Endothelial cell of umbilical vein (primary cell): ENCODE measurements around the gene HMG20A. TPM values are rescaled to one million over a fixed set of nuclear protein-coding genes. Genes with fewer than 3 reads are reported as not detected.
A peak's percentile ranks its signal among the peaks of the same experiment; 100 is the strongest.

Experiments
- BruUV-seq: library from RNA; stranded (reverse); fragments of 400-500 nt; replicated peaks from 2 replicates; lab custom pipeline; 2021; lab: Mats Ljungman, UMichigan
- CTCF ChIA-PET: fragments of 300-600, 350-600 bp; sonication (Branson Sonifier 250); formaldehyde crosslinking; loops from one replicate; lab custom pipeline; 2021; ENCODE audit warnings: antibody characterized with exemption, inconsistent platforms; lab: Charles Lee
- POLR2A ChIA-PET: fragments of 300-600, 350-600 bp; sonication (Branson Sonifier 250); formaldehyde crosslinking; loops from one replicate; lab custom pipeline; 2021; ENCODE audit warnings: antibody characterized with exemption, inconsistent platforms; lab: Charles Lee
- DNase-seq: peaks from one replicate; pipeline ENCODE4 v3.0.0-alpha.2; 2011; ENCODE audit warnings: low read depth, low spot score
- FAIRE-seq: peaks from 2 replicates; lab custom pipeline; 2011; peaks lifted over from hg19 to GRCh38; lab: Jason Lieb, UNC
- H2AFZ ChIP-seq: 2 replicates; pipeline ENCODE4 v1.6.0; 2012; ENCODE audit warnings: low read depth, low read length, control low read depth, inconsistent platforms
- H3K27ac ChIP-seq: 2 replicates; pipeline ENCODE4 v1.5.1; 2011; ENCODE audit warnings: low read depth, mild to moderate bottlenecking, control low read depth, low read length, moderate library complexity; ENCODE audit not compliant: insufficient read depth
- H3K27me3 ChIP-seq, 2 experiments: 2 replicates each; pipeline versions ENCODE4 v1.6.0 to v1.6.1; 2011; ENCODE audit warnings: low read length in 2 of 2, mixed read lengths in 1 of 2; ENCODE audit not compliant: control insufficient read depth in 2 of 2, insufficient read depth in 2 of 2
- H3K36me3 ChIP-seq, 2 experiments: 2 replicates in 1 of 2; 3 replicates in 1 of 2; pipeline ENCODE4 v1.5.1; 2011; ENCODE audit warnings: low read length in 2 of 2, mild to moderate bottlenecking in 1 of 2, moderate library complexity in 1 of 2; ENCODE audit not compliant: control insufficient read depth in 2 of 2, insufficient read depth in 2 of 2; ENCODE audit errors: extremely low read depth in 1 of 2
- H3K4me1 ChIP-seq: 3 replicates; pipeline ENCODE4 v1.5.1; 2011; ENCODE audit warnings: mild to moderate bottlenecking, low read length; ENCODE audit not compliant: control insufficient read depth, insufficient read depth; ENCODE audit errors: extremely low read depth
- H3K4me2 ChIP-seq: 2 replicates; pipeline ENCODE4 v1.6.1; 2011; ENCODE audit warnings: low read length, control low read depth, mixed read lengths; ENCODE audit not compliant: insufficient read depth
- H3K4me3 ChIP-seq, 3 experiments: fragments of 200-600 bp in 1 of 3; sonication (generic), shearing (Covaris generic) in 1 of 3; replicated peaks in 1 of 3; 2 replicates each; pipeline ENCODE4 v1.5.1; 2011 to 2016; ENCODE audit warnings: control low read depth in 3 of 3, low read length in 3 of 3, mild to moderate bottlenecking in 2 of 3, inconsistent platforms in 1 of 3, low read depth in 1 of 3, moderate library complexity in 1 of 3; ENCODE audit not compliant: insufficient read depth in 1 of 3
- H3K79me2 ChIP-seq: 2 replicates; pipeline ENCODE4 v1.6.0; 2012; ENCODE audit warnings: low read length, inconsistent platforms; ENCODE audit not compliant: control insufficient read depth, insufficient read depth
- H3K9ac ChIP-seq: replicated peaks from 2 replicates; pipeline ENCODE3; 2011; ENCODE audit warnings: low read length, control low read depth; ENCODE audit not compliant: insufficient read depth; ENCODE audit errors: extremely low read depth
- H3K9me1 ChIP-seq: replicated peaks from 3 replicates; pipeline ENCODE4 v1.6.0; 2011; ENCODE audit warnings: mild to moderate bottlenecking, low read length; ENCODE audit not compliant: control insufficient read depth, insufficient read depth; ENCODE audit errors: extremely low read depth
- H3K9me3 ChIP-seq: replicated peaks from 2 replicates; pipeline ENCODE4 v1.5.1; 2012; ENCODE audit warnings: low read length, inconsistent platforms; ENCODE audit not compliant: control insufficient read depth, insufficient read depth
- H4K20me1 ChIP-seq: replicated peaks from 2 replicates; pipeline ENCODE3; 2011; ENCODE audit warnings: mild to moderate bottlenecking, low read length; ENCODE audit not compliant: control insufficient read depth, insufficient read depth; ENCODE audit errors: extremely low read depth
- EZH2 ChIP-seq: IDR thresholded peaks from 2 replicates; pipeline ENCODE4 v1.6.1; 2012; ENCODE audit warnings: borderline replicate concordance, low read depth, mild to moderate bottlenecking, moderate library complexity, low read length, inconsistent platforms; ENCODE audit not compliant: severe bottlenecking
- FOS ChIP-seq: IDR thresholded peaks from 2 replicates; pipeline ENCODE4 v1.6.1; 2011; ENCODE audit warnings: mild to moderate bottlenecking, low read length, moderate library complexity, borderline replicate concordance; ENCODE audit not compliant: insufficient read depth
- GATA2 ChIP-seq: IDR thresholded peaks from 2 replicates; pipeline ENCODE4 v1.7.0; 2011; ENCODE audit warnings: low read depth, mild to moderate bottlenecking, moderate library complexity, mixed read lengths, low read length; ENCODE audit not compliant: insufficient read length, insufficient read depth
- JUN ChIP-seq: IDR thresholded peaks from 2 replicates; pipeline ENCODE4 v1.6.1; 2011; ENCODE audit warnings: borderline replicate concordance, low read depth; ENCODE audit not compliant: insufficient read length, insufficient read depth
- MYC ChIP-seq: IDR thresholded peaks from one replicate; pipeline ENCODE4 v1.6.1; 2011; ENCODE audit warnings: mild to moderate bottlenecking, low read depth, low read length
- POLR2A ChIP-seq: IDR thresholded peaks from 2 replicates; pipeline ENCODE4 v1.6.1; 2012; ENCODE audit warnings: low read depth, mild to moderate bottlenecking, control low read depth, low read length
- POLR2AphosphoS5 ChIP-seq: IDR thresholded peaks from 2 replicates; pipeline ENCODE4 v1.6.1; 2012; ENCODE audit warnings: low read depth, mild to moderate bottlenecking, control low read depth, low read length, moderate library complexity; ENCODE audit not compliant: insufficient read depth
- dilution Hi-C: fragments of 300-500 bp; cut with MboI; formaldehyde crosslinking; loops from one replicate; pipeline ENCODE4 v1.15.0; 2019; ENCODE audit warnings: low sequenced_read_pairs; ENCODE audit not compliant: extremely low pct_ligation_motif_present
- intact Hi-C: fragments of 100-400 bp; cut with micrococcal nuclease; formaldehyde crosslinking; loops from one replicate; pipeline ENCODE4 v1.10.0; 2022
- polyA plus RNA-seq, 4 experiments: library from polyadenylated mRNA; depleted of rRNA in 3 of 4; stranded (reverse) in 3 of 4; unstranded in 1 of 4; fragments of >200 nt; gene quantifications; 2 replicates each; pipeline versions ENCODE4 v1.2.1 to v1.2.3, GENCODE V29; 2011 to 2012; ENCODE audit warnings: missing spikeins in 1 of 4
- total RNA-seq: library from RNA; stranded (reverse); gene quantifications from 2 replicates; pipeline ENCODE4 v1.2.3, GENCODE V29; 2021
- TF ChIP-seq, protein P1 (sequence below): IDR thresholded peaks from 2 replicates; pipeline ENCODE4 v1.6.1; 2011; ENCODE audit not compliant: insufficient read depth, insufficient read length
- TF ChIP-seq, protein P2 (sequence below), 2 donors: IDR thresholded peaks; 1 replicate in 1 of 2; 2 replicates in 1 of 2; pipeline ENCODE4 v1.5.1; 2011; ENCODE audit warnings: low read length in 2 of 2, mild to moderate bottlenecking in 2 of 2, moderate library complexity in 2 of 2, control low read depth in 1 of 2, inconsistent platforms in 1 of 2, low read depth in 1 of 2; ENCODE audit not compliant: insufficient read depth in 1 of 2; ENCODE audit errors: extremely low read depth in 1 of 2

HMG20A gene
- total and polyA plus RNA-seq, 2 donors (not counting 3 experiments of a cell fraction or from before 2014, with no cell fraction given): 35.8 to 44.0 TPM

- Histone ChIP-seq H3K36me3 (peaks cover 6 to 8% of the 10 kb centered on the region in 2 experiments), H3K4me2 (no peak overlapping the region), H3K4me3 (no peak overlapping the region), H3K79me2 (no peaks in the 10 kb centered on the region), H3K27ac (peak overlapping the region; percentile 66), H3K9me3 (no peaks in the 10 kb centered on the region), H3K27me3 (no peaks in the 10 kb centered on the region), H3K9ac (no peak overlapping the region), H4K20me1 (no peaks in the 10 kb centered on the region), H3K4me1 (peaks cover 55% of the 10 kb centered on the region), H3K9me1 (no peaks in the 10 kb centered on the region), H2AFZ (no peak overlapping the region)
- dilution Hi-C loops: no loop called here
- TF ChIP-seq POLR2A (no peak), EZH2 (no peak), MYC (no peak), POLR2AphosphoS5 (no peak), GATA2 (no peak), FOS (no peak), JUN (no peak)
- TF ChIP-seq, protein P1, sequence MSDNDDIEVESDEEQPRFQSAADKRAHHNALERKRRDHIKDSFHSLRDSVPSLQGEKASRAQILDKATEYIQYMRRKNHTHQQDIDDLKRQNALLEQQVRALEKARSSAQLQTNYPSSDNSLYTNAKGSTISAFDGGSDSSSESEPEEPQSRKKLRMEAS: no peak
- TF ChIP-seq, protein P2, sequence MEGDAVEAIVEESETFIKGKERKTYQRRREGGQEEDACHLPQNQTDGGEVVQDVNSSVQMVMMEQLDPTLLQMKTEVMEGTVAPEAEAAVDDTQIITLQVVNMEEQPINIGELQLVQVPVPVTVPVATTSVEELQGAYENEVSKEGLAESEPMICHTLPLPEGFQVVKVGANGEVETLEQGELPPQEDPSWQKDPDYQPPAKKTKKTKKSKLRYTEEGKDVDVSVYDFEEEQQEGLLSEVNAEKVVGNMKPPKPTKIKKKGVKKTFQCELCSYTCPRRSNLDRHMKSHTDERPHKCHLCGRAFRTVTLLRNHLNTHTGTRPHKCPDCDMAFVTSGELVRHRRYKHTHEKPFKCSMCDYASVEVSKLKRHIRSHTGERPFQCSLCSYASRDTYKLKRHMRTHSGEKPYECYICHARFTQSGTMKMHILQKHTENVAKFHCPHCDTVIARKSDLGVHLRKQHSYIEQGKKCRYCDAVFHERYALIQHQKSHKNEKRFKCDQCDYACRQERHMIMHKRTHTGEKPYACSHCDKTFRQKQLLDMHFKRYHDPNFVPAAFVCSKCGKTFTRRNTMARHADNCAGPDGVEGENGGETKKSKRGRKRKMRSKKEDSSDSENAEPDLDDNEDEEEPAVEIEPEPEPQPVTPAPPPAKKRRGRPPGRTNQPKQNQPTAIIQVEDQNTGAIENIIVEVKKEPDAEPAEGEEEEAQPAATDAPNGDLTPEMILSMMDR (IDR thresholded peaks at IDR 0.05; ENCODE audit: extremely low read depth in 1 of 2, insufficient read depth in 1 of 2, low read depth in 1 of 2, low read length in 2 of 2): no peak
- DNase-seq (no peak), FAIRE-seq (no peak)
- CTCF ChIA-PET: interaction anchor here (1.1 to 7.2 kb wide), 10 partner anchors 11 to 362 kb away, joined by 4 to 58 read pairs (median 12); partner anchors contain the start of gene PEAK1
- BruUV-seq: no TSS peak
- intact Hi-C loops: loop anchor here (1.0 kb wide), 1 partner anchor 24 kb away; no protein-coding TSS in a partner anchor
- POLR2A ChIA-PET: no interaction called here
These were observed 60.4 kb downstream of the HMG20A start for GRCh38 chr15:77480859-77481633.
